Pulmonary artery endothelial cell (primary cell): ENCODE measurements around the gene STARD5. TPM values are rescaled to one million over a fixed set of nuclear protein-coding genes. Genes with fewer than 3 reads are reported as not detected.

Experiments
- DNase-seq: peaks from one replicate; pipeline ENCODE4 v3.0.0-alpha.2; 2011; ENCODE audit warnings: low read depth, low spot score
- total RNA-seq: library from RNA; depleted of rRNA; stranded (reverse); fragments of >200 nt; gene quantifications from 2 replicates; pipeline ENCODE4 v1.2.3, GENCODE V29; 2014

The STARD5 gene
- total RNA-seq, 1 donor from 2014 or later: 0.20 TPM

DNA sequence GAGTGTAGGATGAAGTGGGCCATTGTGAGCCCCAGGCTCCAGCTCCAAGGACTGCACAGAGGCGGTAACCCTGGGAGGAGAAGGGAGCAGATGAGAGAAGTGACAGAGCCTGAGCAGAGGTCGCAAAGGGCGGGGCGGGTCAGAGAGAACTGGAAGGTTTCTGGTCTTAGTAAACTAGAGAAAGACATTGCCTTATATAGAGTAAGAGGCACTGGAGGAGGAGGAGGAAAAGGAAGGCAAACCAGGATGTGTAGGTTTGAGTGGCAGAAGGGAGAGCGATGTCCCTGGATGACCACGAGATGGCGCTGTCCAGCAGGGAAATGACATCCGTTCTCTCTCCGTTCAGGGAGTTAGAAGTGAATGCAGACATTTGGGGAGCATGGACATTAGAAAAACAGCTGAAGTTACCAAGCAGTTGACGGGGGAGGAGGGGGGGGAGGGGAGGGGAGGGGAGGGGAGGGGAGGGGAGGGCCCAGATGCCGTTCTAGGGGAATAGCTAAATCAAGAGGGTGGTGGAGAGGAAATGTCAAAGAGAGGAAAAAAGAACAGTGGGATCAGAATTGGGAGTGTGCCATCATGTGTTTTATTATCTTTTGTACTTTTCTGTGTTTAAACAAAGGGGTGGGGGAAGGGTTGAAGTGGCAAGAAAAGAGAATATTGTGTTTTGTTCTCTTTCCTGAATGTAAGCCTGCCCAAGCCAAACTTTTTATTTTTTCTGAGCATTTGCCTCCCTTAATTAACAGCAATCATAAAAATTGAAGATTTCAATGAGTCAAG, 48.8 kb downstream of the STARD5 start:
- peak; percentile 43 for DNase-seq

DNA sequence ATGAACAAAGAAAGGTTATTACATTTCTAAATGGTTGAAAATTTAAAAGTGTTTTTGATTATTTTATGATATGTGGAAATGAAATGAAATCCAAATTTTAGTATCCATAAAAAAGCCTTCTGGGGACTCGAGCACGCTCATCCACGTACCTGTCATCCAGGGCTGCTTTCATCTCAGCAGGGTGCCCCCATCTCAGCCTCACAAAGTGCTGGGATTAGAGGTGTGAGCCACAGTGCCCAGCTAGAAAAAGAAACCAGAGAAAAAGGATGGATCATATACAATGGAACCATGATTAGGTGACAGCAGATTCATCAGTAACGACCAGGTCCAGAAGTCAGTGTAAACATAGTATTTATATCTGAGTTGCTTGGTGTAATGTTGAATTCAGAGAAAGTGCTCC, 49.7 kb downstream of the STARD5 start:
- DNase-seq: no peak

GRCh38 chr15:81273855-81274254, 50.1 kb downstream of the STARD5 start:
- no peak for DNase-seq

- DNase-seq: no peak
These were observed 50.7 kb downstream of the STARD5 start for GRCh38 chr15:81273200-81273599.

DNA sequence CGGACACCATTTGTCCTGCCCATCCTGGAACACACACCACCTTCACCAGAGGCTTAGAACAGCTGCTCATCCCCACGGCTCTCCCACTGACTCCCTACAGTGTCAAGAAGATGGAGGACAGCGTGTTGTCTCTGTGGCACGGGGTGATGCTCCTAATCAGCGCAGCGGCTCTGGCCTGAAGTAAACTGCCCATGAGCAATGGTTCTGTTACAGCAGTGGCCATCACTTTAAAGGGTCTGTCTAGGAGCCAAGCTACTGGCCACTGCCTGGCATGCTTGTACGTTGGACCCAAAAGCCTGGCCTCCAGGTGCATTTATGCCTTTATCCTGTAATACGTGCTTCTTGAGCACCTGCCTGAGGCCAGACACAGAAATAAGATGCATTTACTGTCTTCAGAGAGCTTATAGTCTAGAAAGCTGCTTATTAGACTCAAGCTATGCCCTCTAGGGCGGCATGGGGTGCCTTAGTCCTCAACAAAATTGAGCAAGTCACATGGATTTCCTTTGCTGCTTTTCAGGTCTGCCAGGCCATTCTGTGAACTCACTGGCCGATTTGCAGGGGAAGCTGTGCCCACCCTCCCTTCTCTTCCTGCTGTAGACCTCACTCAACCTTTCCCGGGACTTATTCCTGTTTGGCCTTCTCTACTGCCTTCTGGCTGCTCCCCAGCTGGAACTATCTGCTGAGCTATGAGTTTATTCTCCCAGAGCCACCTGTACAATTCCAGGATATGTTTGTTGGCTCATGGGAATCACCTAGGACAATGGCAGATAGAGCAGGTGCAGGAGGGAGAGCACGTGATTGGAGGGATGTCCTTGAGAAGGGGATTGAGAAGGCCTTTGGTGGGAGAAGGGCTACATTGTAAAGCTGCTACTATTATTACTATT, 51.9 kb downstream of the STARD5 start:
- no peak for DNase-seq

DNA sequence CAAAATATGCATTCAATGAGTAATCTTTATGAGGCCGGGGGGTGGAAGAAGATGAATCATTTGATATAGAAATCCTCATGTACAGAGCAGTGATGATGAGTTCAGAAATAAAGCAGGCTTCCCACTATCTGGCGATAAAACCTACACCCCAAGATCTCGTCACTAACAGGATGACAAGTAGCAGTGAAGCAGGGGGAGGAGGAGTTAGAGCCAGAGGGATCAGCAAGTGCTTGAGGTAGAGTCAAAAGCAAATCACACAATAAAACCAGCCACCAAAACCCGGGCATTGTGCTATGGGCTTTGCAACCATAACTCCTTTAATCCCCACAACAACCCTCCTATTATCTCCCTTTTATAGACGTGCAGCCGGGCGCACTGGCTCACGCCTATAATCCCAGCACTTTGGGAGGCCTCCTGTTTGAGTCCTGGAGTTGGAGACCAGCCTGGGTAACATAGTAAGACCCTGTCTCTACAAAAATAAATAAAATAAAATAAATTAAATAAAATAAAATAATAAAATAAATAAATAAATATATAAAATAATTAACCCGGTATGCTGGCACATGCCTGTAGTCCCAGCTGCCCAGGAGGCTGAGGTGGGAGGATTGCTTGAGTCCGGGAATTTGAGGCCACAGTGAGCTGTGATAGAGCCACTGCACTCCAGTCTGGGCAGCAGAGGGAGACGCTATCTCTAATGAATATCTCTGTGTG, 53.0 kb downstream of the STARD5 start:
- no peak for DNase-seq

GRCh38 chr15:81270188-81270587, 53.8 kb downstream of the STARD5 start:
- no peak for DNase-seq

- DNase-seq: no peak
These were observed 54.9 kb downstream of the STARD5 start for GRCh38 chr15:81268881-81269601.

DNA sequence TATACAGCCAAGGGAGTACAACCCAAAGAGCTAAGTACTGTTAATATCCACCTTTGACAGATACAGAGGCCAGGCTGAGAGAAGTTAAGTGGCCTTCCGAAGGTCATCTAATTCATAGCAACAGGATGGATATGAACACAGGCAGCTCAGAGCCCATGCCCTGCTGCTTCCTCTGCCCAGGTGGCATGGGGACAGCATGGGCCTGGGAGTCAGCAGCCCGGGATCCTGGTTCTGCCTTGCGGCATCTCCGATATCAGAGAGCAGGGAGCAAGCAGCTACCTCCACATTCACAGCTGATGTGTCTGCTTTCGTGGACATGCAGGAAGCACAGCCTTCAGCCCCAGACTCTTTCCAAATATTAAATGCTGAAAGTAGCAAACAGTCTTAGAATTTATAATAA, 55.6 kb downstream of the STARD5 start:
- DNase-seq: no peak

- DNase-seq: peak; percentile 37
These were observed 57.8 kb downstream of the STARD5 start for GRCh38 chr15:81265944-81266775.

- DNase-seq: no peak
These were observed 58.5 kb downstream of the STARD5 start for GRCh38 chr15:81265256-81265943.

DNA sequence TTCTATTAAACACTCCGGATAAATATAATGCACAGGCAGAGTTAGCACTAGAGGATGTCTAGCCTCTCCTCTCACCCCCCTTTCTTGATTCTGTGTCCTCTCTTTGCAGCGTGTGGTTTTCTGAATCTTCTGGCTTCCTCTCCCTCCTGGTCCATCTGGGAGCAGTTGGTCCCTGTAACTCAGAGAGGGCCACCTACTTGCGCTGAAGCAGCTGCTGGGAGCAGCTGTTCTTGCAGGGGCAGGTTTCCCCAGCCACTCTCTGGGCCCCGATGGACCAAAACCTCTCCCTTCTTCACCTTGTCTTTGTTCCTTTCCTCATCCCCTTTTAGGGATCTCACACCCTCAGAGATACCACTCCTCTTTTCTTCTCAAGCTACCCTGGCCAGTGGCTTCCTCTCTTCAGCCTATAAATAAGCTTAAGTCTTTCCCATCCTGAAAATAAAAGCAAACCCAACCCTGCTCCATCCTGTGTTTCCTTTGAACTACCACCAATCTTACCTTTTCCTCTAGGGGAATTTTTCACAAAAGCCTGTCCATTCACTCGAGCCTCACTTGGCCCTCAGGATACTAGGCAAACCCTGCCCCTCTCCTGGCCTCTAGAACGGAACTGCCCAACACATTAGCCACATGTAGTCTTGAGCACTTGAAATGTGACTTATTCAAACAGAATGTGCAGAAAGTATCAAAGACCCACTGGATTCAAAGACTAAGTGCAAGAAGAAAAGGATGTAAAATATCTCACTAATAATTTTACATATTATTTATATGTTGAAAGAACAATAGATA, 59.7 kb downstream of the STARD5 start:
- no peak for DNase-seq

DNA sequence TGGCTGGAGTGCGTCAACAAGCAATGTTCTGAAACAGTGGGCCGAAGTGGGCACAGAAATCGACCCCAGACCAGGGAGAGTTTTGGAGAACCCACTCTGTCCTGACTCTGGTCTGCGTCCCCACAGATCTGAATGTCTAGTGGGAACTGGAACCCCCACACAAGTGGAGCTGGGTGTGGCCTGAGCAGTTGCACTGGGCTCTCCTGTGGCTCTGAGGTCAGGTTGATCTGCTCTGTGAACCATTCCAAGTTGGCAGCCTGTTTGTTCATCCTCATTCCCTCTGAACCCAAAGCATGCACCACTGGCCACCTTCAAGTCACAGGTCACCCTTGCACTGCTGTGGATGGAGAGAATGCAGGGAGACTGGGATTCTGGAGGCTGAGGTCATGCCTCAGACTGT, 60.5 kb downstream of the STARD5 start:
- DNase-seq: no peak

DNA sequence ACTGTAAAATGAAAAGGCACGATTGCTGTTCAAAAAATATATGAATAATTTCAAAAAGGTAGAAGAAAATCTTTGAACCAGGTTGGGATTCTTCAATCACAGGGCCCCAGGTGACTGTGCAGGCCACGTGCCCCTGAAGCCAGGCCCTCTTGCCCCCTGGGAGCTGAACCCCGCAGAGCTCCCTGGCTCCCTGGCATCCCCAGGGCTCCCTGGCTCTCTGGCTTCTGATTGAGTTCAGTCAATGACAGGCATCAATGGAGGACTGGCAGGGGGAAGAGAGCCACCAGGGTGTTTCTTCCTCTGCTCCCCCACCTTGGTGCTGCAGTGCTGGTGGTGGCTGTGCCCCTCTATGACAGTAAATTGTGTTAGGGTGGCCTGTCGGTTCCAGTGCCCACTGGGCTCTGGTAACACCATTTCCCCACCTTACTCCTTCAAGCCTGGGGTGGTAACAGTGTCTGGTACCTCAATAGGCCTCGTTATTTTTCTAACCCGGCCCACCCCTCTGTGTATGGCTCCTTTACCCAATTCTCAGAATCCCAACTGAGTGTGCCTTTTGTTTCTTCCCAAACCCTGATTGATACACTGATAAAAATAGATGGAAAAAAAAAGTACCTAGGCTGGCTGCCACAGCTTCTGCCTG, 62.6 kb downstream of the STARD5 start:
- DNase-seq: no peak

GRCh38 chr15:81259760-81260298, 64.1 kb downstream of the STARD5 start:
- DNase-seq: no peak
